ENCODE results near the gene NR3C2. TPM values are rescaled to one million over a fixed set of nuclear protein-coding genes. Genes with fewer than 3 reads are reported as not detected.

Gene NR3C2
- total RNA-seq, result 3.2 and 4.7 TPM in 2 replicates

DNA sequence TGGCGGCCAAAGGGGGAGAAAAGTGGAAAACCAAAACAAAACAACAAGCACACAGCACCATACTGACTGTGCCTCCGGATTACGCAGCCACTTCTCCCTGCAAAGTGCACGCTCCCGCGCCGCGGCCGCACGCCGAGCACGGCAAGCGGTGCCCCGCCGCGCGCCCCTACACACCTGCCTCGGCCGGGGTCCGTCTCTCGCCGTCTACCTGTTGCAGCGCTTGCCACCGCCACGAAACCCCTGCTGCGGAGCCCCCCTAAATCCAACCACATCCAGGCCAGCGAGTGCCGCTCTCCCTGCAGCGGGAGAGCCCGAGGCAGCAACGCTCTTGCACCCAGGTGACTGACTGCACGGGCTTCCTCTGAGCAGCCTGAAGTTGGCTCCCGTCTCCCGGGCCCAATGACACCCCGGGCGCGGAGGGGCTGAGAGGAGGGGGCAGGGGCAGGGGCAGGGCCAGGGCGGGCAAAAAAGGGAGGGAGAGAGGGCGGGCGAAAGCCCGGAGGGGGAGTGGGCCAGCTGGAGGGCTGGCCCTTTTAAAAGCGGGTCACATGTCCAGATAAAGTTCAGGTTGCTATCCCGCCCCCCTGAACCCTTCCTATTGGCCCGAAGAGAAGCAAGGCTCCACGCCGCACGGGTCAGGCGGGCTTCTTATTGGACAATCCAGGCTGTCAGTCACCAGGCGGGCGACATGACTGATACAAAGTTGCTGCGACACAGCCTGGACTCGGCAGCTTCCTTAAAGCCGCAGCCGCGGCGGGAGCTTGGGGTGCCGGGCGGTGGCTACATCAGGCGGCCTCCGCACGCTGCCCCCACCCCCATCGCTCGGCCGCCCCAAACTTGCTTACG, at the start of gene NR3C2:
Gene NR3C2 (minus strand): TSS at position 429 of the 846 bp plus-strand sequence.

Data from endothelial cell of coronary artery (primary cell).